Keratinocyte (primary cell): ENCODE results near the gene NEK9. TPM values are rescaled to one million over a fixed set of nuclear protein-coding genes. Genes with fewer than 3 reads are reported as not detected.
"Not testable (repeated sequence)": the region's sequence is repeated elsewhere in the genome, so short reads cannot be mapped to it uniquely, and the experiment has no call there.

Experiments
- DNase-seq: peaks from one replicate; pipeline ENCODE4 v3.0.0-alpha.2; 2011; ENCODE audit warnings: low read depth, missing footprints, low spot score
- FAIRE-seq: peaks from 2 replicates; lab custom pipeline; 2011; peaks lifted over from hg19 to GRCh38; lab: Jason Lieb, UNC
- H2AFZ ChIP-seq: 2 replicates; pipeline ENCODE4 v1.6.0; 2012; ENCODE audit warnings: low read length, control low read depth, inconsistent platforms; ENCODE audit not compliant: control insufficient read depth
- H3K27ac ChIP-seq: 2 replicates; pipeline ENCODE4 v1.5.1; 2011; ENCODE audit warnings: low read length; ENCODE audit not compliant: control insufficient read depth, insufficient read depth
- H3K27me3 ChIP-seq: 3 replicates; pipeline ENCODE4 v1.6.0; 2011; ENCODE audit warnings: low read length; ENCODE audit not compliant: control insufficient read depth, insufficient read depth; ENCODE audit errors: extremely low read depth
- H3K36me3 ChIP-seq, 2 experiments: 2 replicates in 1 of 2; 3 replicates in 1 of 2; pipeline ENCODE4 v1.5.1; 2011; ENCODE audit warnings: low read length in 2 of 2, mild to moderate bottlenecking in 1 of 2; ENCODE audit not compliant: control insufficient read depth in 2 of 2, insufficient read depth in 2 of 2; ENCODE audit errors: extremely low read depth in 1 of 2
- H3K4me1 ChIP-seq: 3 replicates; pipeline ENCODE4 v1.5.1; 2011; ENCODE audit warnings: low read length; ENCODE audit not compliant: control insufficient read depth, insufficient read depth; ENCODE audit errors: extremely low read depth
- H3K4me2 ChIP-seq: 3 replicates; pipeline ENCODE4 v1.6.0; 2011; ENCODE audit warnings: low read depth, low read length; ENCODE audit not compliant: control insufficient read depth, insufficient read depth; ENCODE audit errors: extremely low read depth
- H3K4me3 ChIP-seq, 3 experiments: fragments of 200-600 bp in 1 of 3; sonication (generic) in 1 of 3; 2 replicates in 2 of 3; 3 replicates in 1 of 3; pipeline ENCODE4 v1.5.1; 2011 to 2016; ENCODE audit warnings: low read length in 3 of 3, mild to moderate bottlenecking in 3 of 3, control low read depth in 2 of 3, inconsistent platforms in 1 of 3, low read depth in 1 of 3, mixed read lengths in 1 of 3, mixed run types in 1 of 3, moderate library complexity in 1 of 3; ENCODE audit not compliant: control insufficient read depth in 2 of 3, insufficient read depth in 2 of 3; ENCODE audit errors: extremely low read depth in 1 of 3
- H3K79me2 ChIP-seq: 2 replicates; pipeline ENCODE4 v1.6.0; 2012; ENCODE audit warnings: low read length; ENCODE audit not compliant: control insufficient read depth, insufficient read depth
- H3K9ac ChIP-seq: 3 replicates; pipeline ENCODE4 v1.6.0; 2011; ENCODE audit warnings: low read length; ENCODE audit not compliant: control insufficient read depth, insufficient read depth; ENCODE audit errors: extremely low read depth
- H3K9me1 ChIP-seq: 3 replicates; pipeline ENCODE4 v1.6.0; 2011; ENCODE audit warnings: low read length; ENCODE audit not compliant: control insufficient read depth, insufficient read depth; ENCODE audit errors: extremely low read depth
- H3K9me3 ChIP-seq: 2 replicates; pipeline ENCODE4 v1.5.1; 2012; ENCODE audit warnings: low read depth, low read length; ENCODE audit not compliant: control insufficient read depth
- H4K20me1 ChIP-seq: 3 replicates; pipeline ENCODE4 v1.6.0; 2011; ENCODE audit warnings: low read length; ENCODE audit not compliant: control insufficient read depth, insufficient read depth; ENCODE audit errors: extremely low read depth
- CTCF ChIP-seq, 3 experiments: IDR thresholded peaks in 1 of 3; conservative IDR thresholded peaks in 1 of 3; optimal IDR thresholded peaks in 1 of 3; 2 replicates in 2 of 3; 3 replicates in 1 of 3; pipeline versions ENCODE3 to v1.5.1; 2011; ENCODE audit warnings: low read length in 3 of 3, mild to moderate bottlenecking in 3 of 3, moderate library complexity in 2 of 3, control low read depth in 1 of 3, inconsistent platforms in 1 of 3; ENCODE audit not compliant: insufficient read depth in 2 of 3; ENCODE audit errors: extremely low read depth in 1 of 3
- EZH2 ChIP-seq: IDR thresholded peaks from one replicate; pipeline ENCODE4 v1.6.1; 2012; ENCODE audit warnings: inconsistent platforms, mild to moderate bottlenecking, low read length, moderate library complexity
- dilution Hi-C: fragments of 300-500 bp; cut with MboI; formaldehyde crosslinking; loops from one replicate; pipeline ENCODE4 v1.7.0; 2020; ENCODE audit warnings: low sequenced_read_pairs; ENCODE audit not compliant: extremely low pct_ligation_motif_present
- polyA plus RNA-seq, 5 experiments: library from polyadenylated mRNA; depleted of rRNA in 3 of 5; stranded (reverse) in 3 of 5; stranded (forward) in 1 of 5; unstranded in 1 of 5; fragments of >200 nt; gene quantifications; 1 replicate in 1 of 5; 2 replicates in 3 of 5; 3 replicates in 1 of 5; pipeline versions ENCODE4 v1.2.1 to v1.2.3, GENCODE V29; 2011 to 2012; ENCODE audit warnings: missing spikeins in 2 of 5, low read depth in 1 of 5, low replicate concordance in 1 of 5

The NEK9 gene
- polyA plus RNA-seq, 1 donor (not counting 4 experiments of a cell fraction or from before 2014, with no cell fraction given), result 43.7 TPM

GRCh38 chr14:75151851-75152250 lies 25.0 kb upstream of the NEK9 start:
- H3K79me2 ChIP-seq, result peaks cover 65% of the 10 kb centered on the region
- no peaks in the 10 kb centered on the region for H3K27me3 ChIP-seq
- peaks cover 2% of the 10 kb centered on the region for H3K9me1 ChIP-seq
- no peak overlapping the region for H3K9ac ChIP-seq
- TF ChIP-seq CTCF (optimal IDR thresholded peaks at IDR 0.05 in 1 of 3, IDR thresholded peaks at IDR 0.05 in 1 of 3, conservative IDR thresholded peaks at IDR 0.05 in 1 of 3; ENCODE audit: extremely low read depth in 1 of 3, insufficient read depth in 2 of 3, low read length in 3 of 3), result no peak
- no peak for TF ChIP-seq EZH2
- H3K4me1 ChIP-seq, result no peaks in the 10 kb centered on the region
- H3K36me3 ChIP-seq, result peaks cover 1 to 4% of the 10 kb centered on the region in 2 experiments
- no peaks in the 10 kb centered on the region for H3K9me3 ChIP-seq
- peaks cover 3% of the 10 kb centered on the region for H4K20me1 ChIP-seq
- DNase-seq (no peak), FAIRE-seq (no peak)
- H3K4me3 ChIP-seq, result no peak overlapping the region
- H3K27ac ChIP-seq, result no peak overlapping the region
- no peak overlapping the region for H2AFZ ChIP-seq
- dilution Hi-C loops, result no loop called here
- H3K4me2 ChIP-seq, result no peak overlapping the region

- H3K27me3 ChIP-seq, H3K9me1 ChIP-seq, H2AFZ ChIP-seq, H3K27ac ChIP-seq, DNase-seq, H4K20me1 ChIP-seq, FAIRE-seq, H3K9ac ChIP-seq, H3K4me1 ChIP-seq, H3K4me2 ChIP-seq, H3K4me3 ChIP-seq, H3K9me3 ChIP-seq, dilution Hi-C loops, H3K36me3 ChIP-seq: not testable (repeated sequence)
- H3K79me2 ChIP-seq, result peaks cover 57% of the 10 kb centered on the region
Observed at GRCh38 chr14:75150637-75151036, 23.8 kb upstream of the NEK9 start.

- FAIRE-seq (no peak), DNase-seq (no peak)
- Histone ChIP-seq H4K20me1 (no peaks in the 10 kb centered on the region), H3K79me2 (peaks cover 54% of the 10 kb centered on the region), H3K4me1 (no peaks in the 10 kb centered on the region), H3K9ac (no peak overlapping the region), H3K9me1 (no peaks in the 10 kb centered on the region), H3K27me3 (no peaks in the 10 kb centered on the region), H3K4me3 (no peak overlapping the region), H3K9me3 (no peaks in the 10 kb centered on the region), H3K4me2 (no peak overlapping the region), H3K36me3 (peaks cover 5% of the 10 kb centered on the region in 2 experiments), H3K27ac (no peak overlapping the region), H2AFZ (no peak overlapping the region)
- TF ChIP-seq CTCF (optimal IDR thresholded peaks at IDR 0.05 in 1 of 3, IDR thresholded peaks at IDR 0.05 in 1 of 3, conservative IDR thresholded peaks at IDR 0.05 in 1 of 3; ENCODE audit: extremely low read depth in 1 of 3, insufficient read depth in 2 of 3, low read length in 3 of 3) (no peak), EZH2 (no peak)
- dilution Hi-C loops, result no loop called here
Observed at GRCh38 chr14:75150150-75150549, 23.3 kb upstream of the NEK9 start.
